ENCODE data around the gene KDM2B. TPM values are rescaled to one million over a fixed set of nuclear protein-coding genes. Genes with fewer than 3 reads are reported as not detected.

Gene KDM2B
- polyA plus RNA-seq, 3 donors = 9.7 to 68.1 (median 9.7) TPM

DNA sequence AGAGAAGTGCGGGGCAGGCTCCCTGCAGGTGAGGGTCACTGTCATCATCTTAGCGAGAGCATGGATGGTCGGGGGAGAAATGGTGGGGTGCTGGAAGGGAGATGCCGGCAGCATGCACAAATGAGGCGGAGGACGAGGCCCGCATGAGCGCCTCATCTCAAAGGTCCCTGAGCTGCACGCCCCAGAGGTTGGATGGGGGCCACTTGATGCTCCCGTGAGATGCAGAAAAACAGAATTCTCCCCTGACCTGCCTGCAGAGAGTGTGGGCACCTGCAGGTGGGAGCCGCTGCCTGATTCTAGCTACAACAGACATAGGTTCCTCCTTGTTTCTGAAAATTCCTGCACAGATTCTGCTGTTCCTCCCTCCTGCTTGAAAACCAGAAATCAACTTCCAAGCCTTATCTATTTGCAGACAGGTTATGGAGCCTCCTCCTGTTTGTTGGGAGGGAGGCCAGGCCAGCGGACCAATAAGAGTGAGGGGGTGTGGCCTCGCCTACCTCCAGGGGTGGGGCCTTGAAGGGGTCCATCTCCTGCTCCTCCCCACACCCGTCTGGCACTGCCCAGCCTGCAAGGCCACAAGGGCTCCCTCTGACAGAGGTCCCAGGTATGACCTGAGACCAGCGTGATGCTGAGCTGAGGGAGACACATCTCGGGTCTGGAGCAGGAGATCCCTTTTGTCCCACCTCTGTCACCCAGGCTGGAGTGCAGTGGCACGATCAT lies 67.2 kb downstream of the KDM2B start:
- no peak overlapping the region for H3K4me2 ChIP-seq (replicated peaks; ENCODE audit: extremely low read depth, low read length, poor library complexity, severe bottlenecking)
- peaks cover 5% of the 10 kb centered on the region for H3K4me1 Mint-ChIP-seq

GRCh38 chr12:121512561-121512960 lies 68.3 kb downstream of the KDM2B start:
- Histone ChIP-seq H3K27ac (ENCODE audit: low read depth in 1 of 2, low read length in 2 of 2) (no peak overlapping the region), H2AFZ (ENCODE audit: insufficient read depth, low read depth, low read length, poor library complexity, severe bottlenecking) (no peak overlapping the region), H3K27me3 (ENCODE audit: control insufficient read depth in 2 of 2, insufficient read depth in 2 of 2, low read length in 2 of 2) (no peaks in the 10 kb centered on the region), H3K4me1 (ENCODE audit: control insufficient read depth in 1 of 2, insufficient read depth in 2 of 2, low read length in 2 of 2) (no peaks in the 10 kb centered on the region), H3K4me2 (replicated peaks; ENCODE audit: extremely low read depth, low read length, poor library complexity, severe bottlenecking) (no peak overlapping the region), H3K9ac (ENCODE audit: insufficient read depth, low read length, poor library complexity, severe bottlenecking) (no peak overlapping the region), H3K4me3 (replicated peaks in 1 of 3; ENCODE audit: low read depth in 2 of 3, low read length in 3 of 3) (no peak overlapping the region), H3K79me2 (ENCODE audit: insufficient read depth, low read length) (no peaks in the 10 kb centered on the region), H4K20me1 (ENCODE audit: insufficient read depth, low read length) (no peaks in the 10 kb centered on the region), H3K9me3 (replicated peaks in 1 of 2; ENCODE audit: control insufficient read depth in 1 of 2, insufficient read depth in 1 of 2, low read length in 2 of 2) (no peaks in the 10 kb centered on the region), H3K36me3 (replicated peaks in 1 of 2; ENCODE audit: control insufficient read depth in 1 of 2, insufficient read depth in 2 of 2, low read length in 2 of 2) (peaks cover 43 to 72% of the 10 kb centered on the region in 2 donors)
- Mint-ChIP-seq H3K4me3 (peak overlapping the region in 1 of 2 donors; percentile 27), H3K27ac (peak overlapping the region in 1 of 7 donors; percentile 50), H3K27me3 (ENCODE audit: low read depth in 3 of 3) (peaks cover 0 to 2% (median 0%) of the 10 kb centered on the region in 3 donors), H3K4me1 (peaks cover 5% of the 10 kb centered on the region), H3K9me3 (no peaks in the 10 kb centered on the region), H3K36me3 (peaks cover 51 to 70% of the 10 kb centered on the region in 2 donors)
- WGBS (ENCODE audit: insufficient coverage) = 96% methylated on average over 11 of the region's 12 CpGs
- TF ChIP-seq CTCF (IDR thresholded peaks at IDR 0.05) = no peak
- intact Hi-C loops (cut with micrococcal nuclease) = no loop called here
- no peak for DNase-seq

More for the DNA sequence above, 67.2 kb downstream of the KDM2B start:
- H3K4me1 ChIP-seq (ENCODE audit: control insufficient read depth in 1 of 2, insufficient read depth in 2 of 2, low read length in 2 of 2) = no peaks in the 10 kb centered on the region
- no peaks in the 10 kb centered on the region for H4K20me1 ChIP-seq (ENCODE audit: insufficient read depth, low read length)
- WGBS (ENCODE audit: insufficient coverage) = 92% methylated on average over 9 of the region's 17 CpGs
- H3K27me3 ChIP-seq (ENCODE audit: control insufficient read depth in 2 of 2, insufficient read depth in 2 of 2, low read length in 2 of 2) = no peaks in the 10 kb centered on the region
- H3K36me3 ChIP-seq (replicated peaks in 1 of 2; ENCODE audit: control insufficient read depth in 1 of 2, insufficient read depth in 2 of 2, low read length in 2 of 2) = peaks cover 38 to 70% of the 10 kb centered on the region in 2 donors
- peak overlapping the region; percentile 29 for H2AFZ ChIP-seq (ENCODE audit: insufficient read depth, low read depth, low read length, poor library complexity, severe bottlenecking)
- TF ChIP-seq CTCF (IDR thresholded peaks at IDR 0.05) = no peak
- H3K27ac ChIP-seq (ENCODE audit: low read depth in 1 of 2, low read length in 2 of 2) = peak overlapping the region; percentile 1 to 53
- H3K36me3 Mint-ChIP-seq = peaks cover 44 to 68% of the 10 kb centered on the region in 2 donors
- no peaks in the 10 kb centered on the region for H3K9me3 ChIP-seq (replicated peaks in 1 of 2; ENCODE audit: control insufficient read depth in 1 of 2, insufficient read depth in 1 of 2, low read length in 2 of 2)
- H3K27ac Mint-ChIP-seq = peak overlapping the region in 4 of 7 donors; percentile 77 to 84 (median 80)
- H3K79me2 ChIP-seq (ENCODE audit: insufficient read depth, low read length) = no peaks in the 10 kb centered on the region
- no peak for DNase-seq
- peaks cover 0 to 2% (median 0%) of the 10 kb centered on the region in 3 donors for H3K27me3 Mint-ChIP-seq (ENCODE audit: low read depth in 3 of 3)
- H3K4me3 ChIP-seq (replicated peaks in 1 of 3; ENCODE audit: low read depth in 2 of 3, low read length in 3 of 3) = no peak overlapping the region
- H3K4me3 Mint-ChIP-seq = no peak overlapping the region
- H3K9me3 Mint-ChIP-seq = no peaks in the 10 kb centered on the region
- no peak overlapping the region for H3K9ac ChIP-seq (ENCODE audit: insufficient read depth, low read length, poor library complexity, severe bottlenecking)
- intact Hi-C loops (cut with micrococcal nuclease) = no loop called here

Data from CD14-positive monocyte (primary cell).